ENCODE measurements around the gene AMACR.

GRCh38 chr5:33968211-33969005, 39.4 kb downstream of the AMACR start:
- TF ChIP-seq CTCF (IDR thresholded peaks at IDR 0.05; ENCODE audit: poor library complexity, severe bottlenecking) = no peak
- TF ChIP-seq REST (IDR thresholded peaks at IDR 0.05; ENCODE audit: borderline replicate concordance) = no peak
- no peak for TF ChIP-seq RAD21 (conservative IDR thresholded peaks at IDR 0.05)
